Transverse colon (tissue), 4 donors: ENCODE results near the gene EXOC6.

Experiments
- CTCF ChIP-seq, 5 experiments: fragments of 200-600 bp in 3 of 5; fragments of 450-650 bp in 2 of 5; sonication (generic) in 3 of 5; IDR thresholded peaks; 1 replicate in 2 of 5; 2 replicates in 3 of 5; pipeline ENCODE4 v1.5.1; 2016 to 2017; ENCODE audit warnings: antibody characterized with exemption in 5 of 5, inconsistent platforms in 3 of 5, mild to moderate bottlenecking in 2 of 5, moderate library complexity in 1 of 5
- EP300 ChIP-seq: sonication (generic); formaldehyde crosslinking; IDR thresholded peaks from one replicate; pipeline ENCODE4 v1.6.1; 2017; ENCODE audit warnings: antibody characterized with exemption, low read depth
- POLR2A ChIP-seq: fragments of 450-650 bp; IDR thresholded peaks from one replicate; pipeline ENCODE4 v1.6.1; 2016; ENCODE audit warnings: antibody characterized with exemption, mild to moderate bottlenecking, moderate library complexity
- POLR2AphosphoS5 ChIP-seq, 3 donors: sonication (generic); formaldehyde crosslinking; IDR thresholded peaks; one replicate each; pipeline ENCODE4 v1.6.1; 2016; ENCODE audit warnings: antibody characterized with exemption in 3 of 3

GRCh38 chr10:92914478-92915325 is 66.4 kb downstream of the EXOC6 start:
- TF ChIP-seq EP300 (no peak), CTCF (IDR thresholded peaks at IDR 0.05) (peak; percentile 41 to 67 (median 57)), POLR2A (no peak), POLR2AphosphoS5 (IDR thresholded peaks at IDR 0.05) (no peak)
